ENCODE data around the gene OR51I1. TPM values are rescaled to one million over a fixed set of nuclear protein-coding genes. Genes with fewer than 3 reads are reported as not detected.

Gene OR51I1, protein sequence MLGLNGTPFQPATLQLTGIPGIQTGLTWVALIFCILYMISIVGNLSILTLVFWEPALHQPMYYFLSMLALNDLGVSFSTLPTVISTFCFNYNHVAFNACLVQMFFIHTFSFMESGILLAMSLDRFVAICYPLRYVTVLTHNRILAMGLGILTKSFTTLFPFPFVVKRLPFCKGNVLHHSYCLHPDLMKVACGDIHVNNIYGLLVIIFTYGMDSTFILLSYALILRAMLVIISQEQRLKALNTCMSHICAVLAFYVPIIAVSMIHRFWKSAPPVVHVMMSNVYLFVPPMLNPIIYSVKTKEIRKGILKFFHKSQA
- total RNA-seq (not detected in 2 replicates), polyA plus RNA-seq (not detected in 2 replicates)

GRCh38 chr11:5441414-5441813, at the start of gene OR51I1:
Gene OR51I1, minus strand, starts transcription at chr11:5441514. Its CDS starts 0 bp downstream, at chr11:5441514.
- no peaks in the 10 kb centered on the region for H4K20me1 ChIP-seq (ENCODE audit: insufficient read depth, poor library complexity, severe bottlenecking)
- H3K4me1 ChIP-seq (ENCODE audit: insufficient read depth): no peaks in the 10 kb centered on the region
- WGBS (ENCODE audit: low lambda C conversion rate, missing lambda C conversion rate): 38% methylated on average over 2 of the region's 2 CpGs
- no peak within 1 kb of the TSS for H3K27ac ChIP-seq
- no peak within 1 kb of the TSS for H3K4me3 ChIP-seq
- no peaks in the 10 kb centered on the region for H3K9me3 ChIP-seq (ENCODE audit: low read depth)
- no peak within 1 kb of the TSS for H3K4me2 ChIP-seq
- H3K9me2 ChIP-seq (replicated peaks; ENCODE audit: insufficient read depth): no peaks in the 10 kb centered on the region
- no peak within 1 kb of the TSS for H2AFZ ChIP-seq
- peaks cover 8% of the 10 kb centered on the region for H3K27me3 ChIP-seq
- DNase-seq (ENCODE audit: low spot score): no peak
- no peaks in the 10 kb centered on the region for H3K79me2 ChIP-seq
- H3K36me3 ChIP-seq (replicated peaks; ENCODE audit: insufficient read depth, low read depth): no peaks in the 10 kb centered on the region
- no peak for TF ChIP-seq EZH2 (IDR thresholded peaks at IDR 0.05; ENCODE audit: borderline replicate concordance)
- no peak for TF ChIP-seq EZH2phosphoT487 (IDR thresholded peaks at IDR 0.05; ENCODE audit: low read depth, severe bottlenecking, unreplicated experiment)
- TF ChIP-seq, protein P1, sequence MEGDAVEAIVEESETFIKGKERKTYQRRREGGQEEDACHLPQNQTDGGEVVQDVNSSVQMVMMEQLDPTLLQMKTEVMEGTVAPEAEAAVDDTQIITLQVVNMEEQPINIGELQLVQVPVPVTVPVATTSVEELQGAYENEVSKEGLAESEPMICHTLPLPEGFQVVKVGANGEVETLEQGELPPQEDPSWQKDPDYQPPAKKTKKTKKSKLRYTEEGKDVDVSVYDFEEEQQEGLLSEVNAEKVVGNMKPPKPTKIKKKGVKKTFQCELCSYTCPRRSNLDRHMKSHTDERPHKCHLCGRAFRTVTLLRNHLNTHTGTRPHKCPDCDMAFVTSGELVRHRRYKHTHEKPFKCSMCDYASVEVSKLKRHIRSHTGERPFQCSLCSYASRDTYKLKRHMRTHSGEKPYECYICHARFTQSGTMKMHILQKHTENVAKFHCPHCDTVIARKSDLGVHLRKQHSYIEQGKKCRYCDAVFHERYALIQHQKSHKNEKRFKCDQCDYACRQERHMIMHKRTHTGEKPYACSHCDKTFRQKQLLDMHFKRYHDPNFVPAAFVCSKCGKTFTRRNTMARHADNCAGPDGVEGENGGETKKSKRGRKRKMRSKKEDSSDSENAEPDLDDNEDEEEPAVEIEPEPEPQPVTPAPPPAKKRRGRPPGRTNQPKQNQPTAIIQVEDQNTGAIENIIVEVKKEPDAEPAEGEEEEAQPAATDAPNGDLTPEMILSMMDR (IDR thresholded peaks at IDR 0.05; ENCODE audit: poor library complexity): no peak

- Histone ChIP-seq H2AFZ (no peak overlapping the region), H3K9me2 (replicated peaks; ENCODE audit: insufficient read depth) (no peaks in the 10 kb centered on the region), H3K4me3 (no peak overlapping the region), H3K27me3 (no peaks in the 10 kb centered on the region), H3K4me2 (no peak overlapping the region), H4K20me1 (ENCODE audit: insufficient read depth, poor library complexity, severe bottlenecking) (no peaks in the 10 kb centered on the region), H3K9me3 (ENCODE audit: low read depth) (no peaks in the 10 kb centered on the region), H3K27ac (no peak overlapping the region), H3K79me2 (no peaks in the 10 kb centered on the region), H3K36me3 (replicated peaks; ENCODE audit: insufficient read depth, low read depth) (no peaks in the 10 kb centered on the region), H3K4me1 (ENCODE audit: insufficient read depth) (no peaks in the 10 kb centered on the region)
- 52% methylated on average over 5 of the region's 5 CpGs for WGBS (ENCODE audit: low lambda C conversion rate, missing lambda C conversion rate)
- no peak for DNase-seq (ENCODE audit: low spot score)
- TF ChIP-seq EZH2 (IDR thresholded peaks at IDR 0.05; ENCODE audit: borderline replicate concordance) (no peak), EZH2phosphoT487 (IDR thresholded peaks at IDR 0.05; ENCODE audit: low read depth, severe bottlenecking, unreplicated experiment) (no peak)
- TF ChIP-seq, protein P1 (IDR thresholded peaks at IDR 0.05; ENCODE audit: poor library complexity): no peak
These were observed 48.5 kb upstream of the OR51I1 start for GRCh38 chr11:5489576-5490357.

GRCh38 chr11:5488798-5489399, 47.6 kb upstream of the OR51I1 start:
- H3K9me3 ChIP-seq (ENCODE audit: low read depth): no peaks in the 10 kb centered on the region
- DNase-seq (ENCODE audit: low spot score): no peak
- H3K4me2 ChIP-seq: no peak overlapping the region
- H3K79me2 ChIP-seq: no peaks in the 10 kb centered on the region
- no peaks in the 10 kb centered on the region for H3K36me3 ChIP-seq (replicated peaks; ENCODE audit: insufficient read depth, low read depth)
- H3K9me2 ChIP-seq (replicated peaks; ENCODE audit: insufficient read depth): no peaks in the 10 kb centered on the region
- TF ChIP-seq EZH2phosphoT487 (IDR thresholded peaks at IDR 0.05; ENCODE audit: low read depth, severe bottlenecking, unreplicated experiment): no peak
- TF ChIP-seq EZH2 (IDR thresholded peaks at IDR 0.05; ENCODE audit: borderline replicate concordance): no peak
- TF ChIP-seq, protein P1 (IDR thresholded peaks at IDR 0.05; ENCODE audit: poor library complexity): no peak
- no peak overlapping the region for H3K4me3 ChIP-seq
- WGBS (ENCODE audit: low lambda C conversion rate, missing lambda C conversion rate): 94% methylated on average over 4 of the region's 4 CpGs
- no peaks in the 10 kb centered on the region for H3K27me3 ChIP-seq
- no peaks in the 10 kb centered on the region for H4K20me1 ChIP-seq (ENCODE audit: insufficient read depth, poor library complexity, severe bottlenecking)
- no peak overlapping the region for H3K27ac ChIP-seq
- no peak overlapping the region for H2AFZ ChIP-seq
- no peaks in the 10 kb centered on the region for H3K4me1 ChIP-seq (ENCODE audit: insufficient read depth)
